Activated CD4-positive, alpha-beta memory T cell treated with anti-CD3 and anti-CD28 coated beads for 36 hours (primary cell): ENCODE data around the gene ALDOC. TPM values are rescaled to one million over a fixed set of nuclear protein-coding genes. Genes with fewer than 3 reads are reported as not detected.

Experiments used
- CTCF ChIA-PET: fragments of 350-600 bp; sonication (Branson Sonifier 250); formaldehyde crosslinking; loops from one replicate; lab custom pipeline; 2021; ENCODE audit warnings: antibody characterized with exemption, inconsistent platforms; lab: Charles Lee
- POLR2A ChIA-PET: fragments of 350-600 bp; sonication (Branson Sonifier 250); formaldehyde crosslinking; loops from one replicate; lab custom pipeline; 2021; ENCODE audit warnings: antibody characterized with exemption; lab: Charles Lee
- DNase-seq: peaks from one replicate; pipeline ENCODE4 v3.0.0-alpha.2; 2020
- H3K27ac Mint-ChIP-seq: one replicate; pipeline ENCODE4 v1.8.0; 2021; ENCODE audit warnings: mixed read lengths
- H3K27me3 Mint-ChIP-seq: one replicate; pipeline ENCODE4 v1.8.0; 2021; ENCODE audit warnings: mixed read lengths
- H3K36me3 Mint-ChIP-seq: one replicate; pipeline ENCODE4 v1.8.0; 2021; ENCODE audit warnings: mixed read lengths
- H3K4me1 Mint-ChIP-seq: one replicate; pipeline ENCODE4 v1.8.0; 2021; ENCODE audit warnings: low read depth, mixed read lengths
- H3K4me3 Mint-ChIP-seq: one replicate; pipeline ENCODE4 v1.8.0; 2021; ENCODE audit warnings: mild to moderate bottlenecking, mixed read lengths
- H3K9me3 Mint-ChIP-seq: one replicate; pipeline ENCODE4 v1.8.0; 2021; ENCODE audit warnings: mixed read lengths
- intact Hi-C: fragments of 100-400 bp; cut with micrococcal nuclease; formaldehyde crosslinking; loops from one replicate; pipeline ENCODE4 v1.15.1; 2023
- total RNA-seq, 2 experiments: library from RNA; stranded (reverse); gene quantifications; one replicate each; pipeline ENCODE4 v1.2.3, GENCODE V29; 2021

The ALDOC gene
- total RNA-seq, 2 experiments from 2014 or later: 75.2 to 77.3 TPM

GRCh38 chr17:28551421-28552175 lies 25.1 kb downstream of the ALDOC start:
- Mint-ChIP-seq H3K4me1 (peaks cover 49% of the 10 kb centered on the region), H3K9me3 (no peaks in the 10 kb centered on the region)
- POLR2A ChIA-PET: interaction anchor here (0.6 to 2.0 kb wide), 5 partner anchors 20 to 109 kb away, joined by 3 to 11 read pairs (median 3); partner anchors contain the start of gene PIGS

DNA sequence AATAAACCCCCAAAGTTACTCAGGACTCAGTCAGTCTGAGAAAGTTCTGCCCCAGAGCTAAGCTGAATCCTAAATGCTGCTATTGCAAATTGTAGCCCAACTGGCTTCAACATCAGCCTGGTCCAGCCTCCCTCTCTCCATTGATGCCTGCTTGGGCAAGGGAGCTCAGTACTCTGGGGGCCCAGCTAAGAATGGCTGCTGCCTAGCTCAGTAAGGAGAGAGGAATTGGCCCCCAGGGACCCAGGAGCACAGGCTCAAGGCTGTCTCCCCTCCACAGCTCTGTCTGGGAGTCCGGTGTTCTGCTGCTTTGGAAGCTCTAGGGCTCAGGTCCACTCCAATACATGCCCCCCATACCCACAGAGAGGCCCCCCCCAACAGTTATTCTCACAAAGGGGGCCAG lies 25.8 kb downstream of the ALDOC start:
- DNase-seq: no peak
- H3K27ac Mint-ChIP-seq: peak overlapping the region; percentile 90
- ChIA-PET POLR2A (interaction anchor here (0.8 to 2.1 kb wide), 5 partner anchors 21 to 49 kb away, joined by 3 to 11 read pairs (median 4); partner anchors contain the start of gene PIGS), CTCF (interaction anchor here (1.1 to 5.2 kb wide), 6 partner anchors 9 to 49 kb away, joined by 4 to 53 read pairs (median 8); partner anchors contain the start of gene PIGS)
- no peaks in the 10 kb centered on the region for H3K27me3 Mint-ChIP-seq
- intact Hi-C loops: no loop called here
- H3K4me1 Mint-ChIP-seq: peaks cover 49% of the 10 kb centered on the region
- H3K9me3 Mint-ChIP-seq: no peaks in the 10 kb centered on the region
- peaks cover 20% of the 10 kb centered on the region for H3K36me3 Mint-ChIP-seq
- H3K4me3 Mint-ChIP-seq: peak overlapping the region; percentile 88

More at GRCh38 chr17:28551421-28552175, 25.1 kb downstream of the ALDOC start:
- CTCF ChIA-PET: interaction anchor here (1.1 to 3.3 kb wide), 5 partner anchors 8 to 48 kb away, joined by 4 to 16 read pairs (median 4); partner anchors contain the start of gene PIGS
- no peaks in the 10 kb centered on the region for H3K27me3 Mint-ChIP-seq
- intact Hi-C loops: loop anchor here (2.0 kb wide), 1 partner anchor 19 kb away; the partner anchor contains the start of gene PIGS
- peak overlapping the region; percentile 65 for H3K27ac Mint-ChIP-seq
- H3K36me3 Mint-ChIP-seq: peaks cover 26% of the 10 kb centered on the region
- H3K4me3 Mint-ChIP-seq: peak overlapping the region; percentile 88
- no peak for DNase-seq

- peak; percentile 86 for DNase-seq
- POLR2A ChIA-PET: interaction anchor here (0.8 to 2.1 kb wide), 7 partner anchors 10 to 166 kb away, joined by 3 to 11 read pairs (median 5); partner anchors contain the start of gene PIGS
- peaks cover 13% of the 10 kb centered on the region for H3K36me3 Mint-ChIP-seq
- CTCF ChIA-PET: interaction anchor here (1.0 to 5.2 kb wide), 15 partner anchors 9 to 128 kb away, joined by 3 to 53 read pairs (median 9); partner anchors contain the start of genes ALDOC and PIGS
- no peaks in the 10 kb centered on the region for H3K9me3 Mint-ChIP-seq
- H3K27ac Mint-ChIP-seq: peak overlapping the region; percentile 90
- intact Hi-C loops: loop anchor here (1.0 to 10.0 kb wide), 6 partner anchors 30 to 195 kb away; partner anchors contain the start of genes POLDIP2, RSKR and SPAG5
- peaks cover 49% of the 10 kb centered on the region for H3K4me1 Mint-ChIP-seq
- H3K4me3 Mint-ChIP-seq: peak overlapping the region; percentile 30
- no peaks in the 10 kb centered on the region for H3K27me3 Mint-ChIP-seq
Observed at GRCh38 chr17:28549236-28550132, 27.2 kb downstream of the ALDOC start.

DNA sequence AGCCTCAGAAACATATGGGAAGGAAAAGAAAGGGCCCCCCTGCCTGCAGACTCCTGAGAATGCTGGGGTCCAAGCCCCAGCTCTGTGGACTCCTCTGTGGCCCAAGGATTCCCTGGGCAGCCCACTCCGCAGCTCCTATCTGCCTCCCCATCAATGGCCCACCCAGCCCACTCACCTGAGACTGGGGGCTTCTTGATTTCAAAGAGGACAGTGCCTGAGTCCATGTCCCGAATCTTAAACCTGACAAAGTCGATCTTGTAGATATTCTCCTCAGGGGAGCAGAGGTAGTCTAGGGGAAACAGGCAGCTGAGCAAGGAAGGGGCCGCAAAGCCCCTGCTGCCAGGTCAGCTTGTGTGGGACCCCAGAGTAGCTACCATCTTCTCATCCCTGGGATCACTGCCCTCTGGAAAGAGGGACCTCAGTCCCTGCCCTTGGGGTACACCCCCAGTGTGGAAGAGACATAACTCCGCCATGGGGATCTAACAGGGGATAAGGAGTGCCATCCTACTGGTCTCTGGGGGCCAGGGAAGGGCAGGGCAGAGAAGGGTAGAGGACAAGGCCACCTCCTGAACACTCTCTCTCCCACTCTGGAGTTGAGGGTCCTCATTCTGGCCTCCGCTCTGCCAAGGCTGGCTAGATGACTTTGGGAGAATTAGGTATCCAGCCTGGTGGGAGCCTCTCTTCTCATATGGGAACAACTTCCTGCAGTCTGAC lies 28.1 kb downstream of the ALDOC start:
- no peak for DNase-seq
- H3K4me1 Mint-ChIP-seq: peaks cover 49% of the 10 kb centered on the region
- intact Hi-C loops: loop anchor here (1.0 to 10.0 kb wide), 6 partner anchors 31 to 194 kb away; partner anchors contain the start of genes POLDIP2, RSKR and SPAG5
- CTCF ChIA-PET: interaction anchor here (1.0 to 5.2 kb wide), 14 partner anchors 8 to 132 kb away, joined by 3 to 53 read pairs (median 8); partner anchors contain the start of genes ALDOC and PIGS
- H3K27me3 Mint-ChIP-seq: no peaks in the 10 kb centered on the region
- H3K4me3 Mint-ChIP-seq: no peak overlapping the region
- H3K36me3 Mint-ChIP-seq: peaks cover 5% of the 10 kb centered on the region
- H3K27ac Mint-ChIP-seq: peak overlapping the region; percentile 90
- H3K9me3 Mint-ChIP-seq: no peaks in the 10 kb centered on the region
- POLR2A ChIA-PET: interaction anchor here (0.8 to 1.8 kb wide), 4 partner anchors 11 to 51 kb away, joined by 3 to 7 read pairs (median 4); partner anchors contain the start of genes ALDOC and PIGS

DNA sequence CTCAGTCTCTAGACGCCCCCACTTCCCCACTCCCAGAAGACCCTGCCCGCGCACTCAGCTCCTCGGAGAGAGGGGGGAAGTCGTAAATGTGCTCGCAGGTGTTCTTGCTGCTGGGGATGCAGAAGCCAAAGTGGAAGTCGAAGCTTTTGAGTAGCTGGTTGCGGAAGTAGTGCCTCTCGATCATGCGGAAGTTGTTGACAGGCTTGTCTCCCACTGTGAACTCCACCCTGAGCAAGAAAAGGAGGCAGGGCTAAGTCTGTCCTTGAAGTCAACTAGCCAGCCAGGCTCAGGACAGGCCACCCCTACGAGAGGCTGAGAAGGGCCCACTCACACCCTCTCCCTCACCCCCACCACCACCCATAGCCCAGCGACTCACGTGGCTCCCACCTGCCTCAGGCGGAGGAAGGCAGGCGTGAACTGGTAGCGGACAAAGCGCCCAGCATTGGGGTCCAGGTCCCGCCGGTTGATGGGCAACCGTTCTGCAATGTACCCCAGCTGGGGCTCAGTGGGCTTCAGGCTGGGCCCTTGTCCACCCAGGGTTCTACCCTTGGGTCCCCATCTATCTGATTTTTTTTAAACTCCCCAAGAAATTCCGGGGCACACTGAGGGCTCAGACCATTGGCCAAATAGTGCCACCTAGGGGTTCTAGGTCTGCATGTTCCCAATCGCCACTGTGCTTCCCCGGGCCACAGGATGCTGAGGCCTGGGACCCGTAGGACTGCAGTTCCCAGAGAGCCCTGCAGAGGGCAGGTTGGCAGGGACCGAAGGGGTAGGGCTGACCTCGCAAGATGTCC lies 28.9 kb downstream of the ALDOC start:
- intact Hi-C loops: loop anchor here (2.0 to 10.0 kb wide), 4 partner anchors 53 to 193 kb away; partner anchors contain the start of genes POLDIP2 and RSKR
- H3K9me3 Mint-ChIP-seq: no peaks in the 10 kb centered on the region
- peaks cover 2% of the 10 kb centered on the region for H3K36me3 Mint-ChIP-seq
- no peaks in the 10 kb centered on the region for H3K27me3 Mint-ChIP-seq
- no peak overlapping the region for H3K4me3 Mint-ChIP-seq
- peak overlapping the region; percentile 90 for H3K27ac Mint-ChIP-seq
- POLR2A ChIA-PET: interaction anchor here (1.5 to 1.8 kb wide), 3 partner anchors 24 to 52 kb away, joined by 4 to 7 read pairs (median 5); partner anchors contain the start of genes ALDOC and PIGS
- peak; percentile 86 for DNase-seq
- H3K4me1 Mint-ChIP-seq: peaks cover 45% of the 10 kb centered on the region
- CTCF ChIA-PET: interaction anchor here (0.6 to 5.2 kb wide), 15 partner anchors 7 to 131 kb away, joined by 3 to 53 read pairs (median 8); partner anchors contain the start of genes ALDOC and PIGS

DNA sequence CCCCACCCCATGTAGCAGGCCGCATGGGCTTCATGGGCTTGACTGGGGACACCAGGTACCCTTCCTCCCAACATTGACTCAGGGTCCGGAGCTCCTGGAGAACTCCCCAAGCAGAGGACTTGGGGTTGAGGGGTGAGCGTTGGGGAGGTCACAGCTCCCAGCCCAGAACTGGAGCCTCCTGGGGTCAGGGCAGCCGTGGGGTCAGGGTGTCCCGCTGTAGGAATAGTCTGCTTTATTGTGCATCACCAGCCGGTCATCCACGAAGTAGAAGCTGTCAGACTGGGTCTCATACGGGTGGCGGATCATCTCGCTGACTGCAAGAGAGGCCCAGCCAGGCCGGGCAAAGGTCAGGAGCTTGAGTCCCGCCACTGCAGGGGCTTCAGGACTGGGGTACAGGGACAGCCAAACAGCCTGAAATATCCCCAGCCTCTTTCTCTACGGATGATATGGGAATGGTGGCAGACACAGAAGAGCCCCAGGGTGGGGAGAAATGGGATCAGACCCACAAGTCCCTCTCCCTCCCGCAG lies 29.5 kb downstream of the ALDOC start:
- POLR2A ChIA-PET: interaction anchor here (1.7 to 1.8 kb wide), 2 partner anchors 24 to 29 kb away, joined by 4 to 5 read pairs; partner anchors contain the start of genes ALDOC and PIGS
- H3K4me1 Mint-ChIP-seq: peaks cover 43% of the 10 kb centered on the region
- peak overlapping the region; percentile 21 for H3K27ac Mint-ChIP-seq
- H3K27me3 Mint-ChIP-seq: no peaks in the 10 kb centered on the region
- CTCF ChIA-PET: interaction anchor here (0.6 to 5.2 kb wide), 10 partner anchors 10 to 72 kb away, joined by 3 to 53 read pairs (median 8); partner anchors contain the start of genes ALDOC and PIGS
- H3K36me3 Mint-ChIP-seq: no peaks in the 10 kb centered on the region
- no peaks in the 10 kb centered on the region for H3K9me3 Mint-ChIP-seq
- no peak for DNase-seq
- H3K4me3 Mint-ChIP-seq: no peak overlapping the region
- intact Hi-C loops: loop anchor here (5.0 to 10.0 kb wide), 3 partner anchors 65 to 192 kb away; partner anchors contain the start of genes POLDIP2 and RSKR

DNA sequence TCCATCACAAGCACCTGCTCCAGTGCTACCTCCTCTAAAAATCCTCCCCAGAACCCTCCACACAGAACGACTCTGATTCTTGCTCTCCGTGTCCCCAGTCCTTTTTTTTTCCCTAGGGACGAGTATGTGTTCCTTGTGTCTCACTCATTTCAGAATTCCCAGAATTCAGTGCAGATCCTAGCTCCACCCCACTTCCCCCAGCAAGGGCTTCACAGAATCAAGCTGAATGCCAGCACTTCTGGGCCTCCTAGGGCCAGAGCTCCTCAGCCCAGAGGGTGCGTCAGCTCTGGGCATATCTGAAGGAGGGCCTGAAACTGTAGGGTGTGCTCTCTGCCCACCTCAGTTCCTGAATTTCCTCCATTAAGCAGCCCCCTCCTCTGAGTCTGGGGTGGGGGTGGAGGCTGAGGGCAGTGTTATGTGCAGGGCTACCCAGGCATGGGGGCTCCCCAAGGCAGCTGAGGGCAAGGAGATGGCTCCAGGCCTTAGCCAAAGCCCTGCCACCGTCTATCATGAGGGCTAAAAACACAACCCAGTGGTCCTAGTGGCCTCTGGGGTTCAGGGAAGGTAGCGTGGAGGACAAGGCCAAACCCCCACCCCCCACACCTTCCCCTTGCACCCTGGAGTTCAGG lies 30.8 kb downstream of the ALDOC start:
- no peak for DNase-seq
- POLR2A ChIA-PET: interaction anchor here (1.1 kb wide), 1 partner anchor 49 kb away, joined by 6 read pairs; no protein-coding TSS in a partner anchor
- H3K9me3 Mint-ChIP-seq: no peaks in the 10 kb centered on the region
- no peaks in the 10 kb centered on the region for H3K36me3 Mint-ChIP-seq
- no peak overlapping the region for H3K27ac Mint-ChIP-seq
- H3K4me3 Mint-ChIP-seq: no peak overlapping the region
- CTCF ChIA-PET: interaction anchor here (4.0 to 5.2 kb wide), 2 partner anchors 24 to 52 kb away, joined by 28 to 53 read pairs; partner anchors contain the start of gene PIGS
- H3K27me3 Mint-ChIP-seq: no peaks in the 10 kb centered on the region
- peaks cover 32% of the 10 kb centered on the region for H3K4me1 Mint-ChIP-seq
- intact Hi-C loops: loop anchor here (5.0 to 10.0 kb wide), 3 partner anchors 66 to 191 kb away; partner anchors contain the start of genes POLDIP2 and RSKR

DNA sequence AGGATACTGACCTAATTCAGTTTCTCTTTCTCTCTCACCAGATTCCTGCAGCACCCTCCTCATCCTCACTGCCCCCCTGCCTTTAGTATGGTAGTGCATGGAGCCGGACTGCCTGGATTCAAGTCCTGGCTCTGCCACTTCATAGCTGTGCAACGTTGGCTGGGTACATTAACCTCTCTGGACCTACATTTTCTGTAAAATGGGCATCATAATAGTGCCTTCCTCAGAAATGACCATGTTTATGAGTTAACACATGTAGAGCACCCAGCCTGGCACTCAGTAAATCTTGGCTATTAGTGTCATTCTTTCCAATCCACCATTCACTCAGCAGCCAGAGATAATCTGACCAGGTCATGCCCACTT lies 31.6 kb downstream of the ALDOC start:
- H3K4me1 Mint-ChIP-seq: peaks cover 25% of the 10 kb centered on the region

DNA sequence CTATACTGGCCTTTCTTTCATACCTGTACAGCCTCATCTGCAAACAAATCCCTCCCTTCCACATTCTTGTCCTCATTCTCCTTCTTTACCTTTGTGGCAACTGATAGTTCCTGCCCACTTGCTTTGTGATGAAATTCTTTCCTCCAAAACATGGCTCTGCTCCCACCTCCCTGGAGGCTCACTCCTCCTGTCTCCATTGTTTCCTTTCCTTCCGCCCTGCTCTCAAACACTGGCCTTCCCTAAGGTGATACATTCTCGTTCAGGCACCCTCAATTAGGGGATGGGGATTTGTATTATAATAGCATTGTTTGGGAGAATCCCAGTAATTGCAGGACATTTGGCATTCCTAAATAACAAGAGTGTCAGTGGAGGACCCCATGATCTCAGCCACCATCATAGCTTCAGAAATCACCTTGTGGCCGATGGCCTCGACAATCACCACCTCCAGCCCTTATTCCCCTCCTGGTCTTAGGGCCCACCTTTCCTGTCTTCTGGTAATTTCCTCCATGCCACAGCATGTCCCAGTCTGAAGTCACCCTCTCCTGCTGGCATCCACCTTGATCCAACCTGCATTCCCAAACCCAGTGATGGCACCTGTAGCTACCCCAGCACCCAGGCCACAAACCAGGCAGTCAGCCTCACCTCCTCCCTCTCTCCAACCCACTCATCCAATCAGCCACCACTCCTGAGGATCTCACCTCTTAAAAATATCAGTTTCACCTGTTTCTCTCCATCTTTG lies 32.1 kb downstream of the ALDOC start:
- no peak overlapping the region for H3K27ac Mint-ChIP-seq
- H3K4me1 Mint-ChIP-seq: peaks cover 19% of the 10 kb centered on the region
- CTCF ChIA-PET: interaction anchor here (0.9 kb wide), 1 partner anchor 27 kb away, joined by 3 read pairs; the partner anchor contains the start of gene PIGS
- no peak overlapping the region for H3K4me3 Mint-ChIP-seq
- H3K36me3 Mint-ChIP-seq: no peaks in the 10 kb centered on the region
- POLR2A ChIA-PET: no interaction called here
- H3K27me3 Mint-ChIP-seq: no peaks in the 10 kb centered on the region
- no peak for DNase-seq
- intact Hi-C loops: loop anchor here (5.0 to 10.0 kb wide), 3 partner anchors 68 to 190 kb away; partner anchors contain the start of genes POLDIP2 and RSKR
- no peaks in the 10 kb centered on the region for H3K9me3 Mint-ChIP-seq

More for the DNA sequence above, 31.6 kb downstream of the ALDOC start:
- Mint-ChIP-seq H3K27me3 (no peaks in the 10 kb centered on the region), H3K9me3 (no peaks in the 10 kb centered on the region), H3K27ac (no peak overlapping the region), H3K36me3 (no peaks in the 10 kb centered on the region), H3K4me3 (no peak overlapping the region)
- intact Hi-C loops: loop anchor here (5.0 to 10.0 kb wide), 3 partner anchors 67 to 190 kb away; partner anchors contain the start of genes POLDIP2 and RSKR
- no peak for DNase-seq
- CTCF ChIA-PET: no interaction called here
- POLR2A ChIA-PET: no interaction called here
